ENCODE measurements around the gene SMIM26. TPM values are rescaled to one million over a fixed set of nuclear protein-coding genes. Genes with fewer than 3 reads are reported as not detected.

The SMIM26 gene
- polyA plus RNA-seq, 2 of the 4 experiments (the other 2 are of a cell fraction), result 209 to 291 TPM

DNA sequence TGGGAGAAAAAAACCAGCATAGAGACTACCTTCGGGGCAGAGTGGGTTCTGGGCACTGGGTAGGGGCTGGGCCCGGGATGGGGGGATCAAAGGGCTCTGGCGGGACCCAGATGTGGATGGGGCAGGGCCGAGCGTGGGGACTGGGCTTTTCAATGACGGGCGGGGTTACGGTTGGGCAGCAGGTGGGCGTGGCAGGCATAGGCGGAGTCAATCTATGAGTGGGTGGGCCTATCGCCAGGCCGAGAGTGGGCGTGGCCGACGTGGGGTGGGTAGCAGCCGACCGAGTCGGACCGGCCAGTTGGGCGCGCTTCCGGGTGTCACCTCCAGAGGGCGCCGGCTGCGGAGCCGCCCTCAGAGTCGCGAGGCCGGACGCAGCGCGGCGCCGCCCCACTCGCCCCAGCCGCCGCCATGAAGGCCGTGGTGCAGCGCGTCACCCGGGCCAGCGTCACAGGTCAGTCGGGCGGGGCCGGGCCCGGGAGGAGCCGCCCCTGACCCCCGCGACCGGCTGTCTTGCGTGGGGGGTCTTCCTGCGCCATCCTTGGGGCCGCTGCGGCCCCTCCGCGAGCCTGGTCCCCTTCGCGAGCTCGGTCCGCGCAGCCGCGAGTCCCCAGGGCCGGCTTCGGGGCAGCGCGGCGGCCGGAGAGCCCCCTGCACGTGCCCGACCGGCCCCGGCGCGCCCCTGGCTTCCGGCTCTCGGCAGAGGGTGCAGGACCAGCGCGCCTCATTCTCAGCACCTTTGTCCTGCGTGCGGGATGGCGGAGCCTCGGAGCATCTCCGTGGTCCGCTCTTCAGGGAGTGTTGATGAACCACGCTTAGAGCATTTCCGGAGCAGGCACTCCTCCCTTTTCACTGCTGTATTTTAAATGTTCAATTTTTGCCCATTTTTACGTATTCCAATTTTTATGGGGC is 20.7 kb downstream of the SMIM26 start, which contains the start of gene DTD1 (continued):
- TF ChIP-seq, protein P1, sequence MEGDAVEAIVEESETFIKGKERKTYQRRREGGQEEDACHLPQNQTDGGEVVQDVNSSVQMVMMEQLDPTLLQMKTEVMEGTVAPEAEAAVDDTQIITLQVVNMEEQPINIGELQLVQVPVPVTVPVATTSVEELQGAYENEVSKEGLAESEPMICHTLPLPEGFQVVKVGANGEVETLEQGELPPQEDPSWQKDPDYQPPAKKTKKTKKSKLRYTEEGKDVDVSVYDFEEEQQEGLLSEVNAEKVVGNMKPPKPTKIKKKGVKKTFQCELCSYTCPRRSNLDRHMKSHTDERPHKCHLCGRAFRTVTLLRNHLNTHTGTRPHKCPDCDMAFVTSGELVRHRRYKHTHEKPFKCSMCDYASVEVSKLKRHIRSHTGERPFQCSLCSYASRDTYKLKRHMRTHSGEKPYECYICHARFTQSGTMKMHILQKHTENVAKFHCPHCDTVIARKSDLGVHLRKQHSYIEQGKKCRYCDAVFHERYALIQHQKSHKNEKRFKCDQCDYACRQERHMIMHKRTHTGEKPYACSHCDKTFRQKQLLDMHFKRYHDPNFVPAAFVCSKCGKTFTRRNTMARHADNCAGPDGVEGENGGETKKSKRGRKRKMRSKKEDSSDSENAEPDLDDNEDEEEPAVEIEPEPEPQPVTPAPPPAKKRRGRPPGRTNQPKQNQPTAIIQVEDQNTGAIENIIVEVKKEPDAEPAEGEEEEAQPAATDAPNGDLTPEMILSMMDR (IDR thresholded peaks at IDR 0.05), result peak; percentile 74
- no peak for TF ChIP-seq FOSB (CRISPR knock-in tag; IDR thresholded peaks at IDR 0.05)
- TF ChIP-seq, protein P2, sequence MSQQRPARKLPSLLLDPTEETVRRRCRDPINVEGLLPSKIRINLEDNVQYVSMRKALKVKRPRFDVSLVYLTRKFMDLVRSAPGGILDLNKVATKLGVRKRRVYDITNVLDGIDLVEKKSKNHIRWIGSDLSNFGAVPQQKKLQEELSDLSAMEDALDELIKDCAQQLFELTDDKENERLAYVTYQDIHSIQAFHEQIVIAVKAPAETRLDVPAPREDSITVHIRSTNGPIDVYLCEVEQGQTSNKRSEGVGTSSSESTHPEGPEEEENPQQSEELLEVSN (IDR thresholded peaks at IDR 0.05; ENCODE audit: borderline replicate concordance, low read depth), result 0 out of 2 replicates have a peak, but pooled peaks have one; percentile 63
- peak; percentile 8; the same call in 1 of the 2 replicates for TF ChIP-seq NPAS2 (CRISPR knock-in tag; IDR thresholded peaks at IDR 0.05; ENCODE audit: borderline replicate concordance)
- peak; percentile 96; the same call in 1 of the 2 replicates for TF ChIP-seq PHF8 (IDR thresholded peaks at IDR 0.05; ENCODE audit: borderline replicate concordance, low read depth)

DNA sequence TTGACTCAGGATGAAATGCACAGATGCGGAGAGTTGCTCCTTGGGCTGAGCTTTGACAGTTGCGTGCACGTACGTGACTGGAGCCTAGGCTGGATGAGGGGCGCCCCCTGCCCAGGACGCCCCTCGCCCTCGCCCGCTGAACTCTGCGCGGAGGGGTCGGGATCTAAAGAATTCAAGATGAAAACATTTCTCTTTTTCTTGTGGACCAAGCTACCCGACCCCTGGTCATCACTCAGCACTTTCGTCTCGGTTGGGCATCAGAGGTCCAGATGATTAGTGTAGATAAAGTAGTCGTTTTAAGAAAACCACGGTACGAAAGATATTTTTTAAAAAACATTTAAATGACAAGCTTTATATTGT is 21.3 kb downstream of the SMIM26 start:
- ChIA-PET CTCF (interaction anchor here (1.6 to 1.7 kb wide), 2 partner anchors 17 to 82 kb away, joined by 6 to 7 read pairs; partner anchors contain the start of gene SEC23B), POLR2A (interaction anchor here (1.1 kb wide), 1 partner anchor 81 kb away, joined by 3 read pairs; no protein-coding TSS in a partner anchor)
- peak overlapping the region; percentile 93 for H3K4me2 ChIP-seq
- no peaks in the 10 kb centered on the region for H3K9me3 ChIP-seq
- FAIRE-seq (no peak), ATAC-seq (peak; percentile 3 to 20; a peak in 3 of 6 replicates), DNase-seq (ENCODE audit: low read depth in 1 of 2, low spot score in 1 of 2) (no peak)
- peak overlapping the region; percentile 86 for H3K4me3 ChIP-seq
- TF ChIP-seq POLR2AphosphoS2 (conservative IDR thresholded peaks at IDR 0.05; ENCODE audit: low read length) (no peak), TP53 (CRISPR knock-in tag; IDR thresholded peaks at IDR 0.05) (no peak), ZNF302 (CRISPR knock-in tag; IDR thresholded peaks at IDR 0.05) (no peak), PHF8 (IDR thresholded peaks at IDR 0.05; ENCODE audit: borderline replicate concordance, low read depth) (no peak), TFCP2L1 (CRISPR knock-in tag; IDR thresholded peaks at IDR 0.05) (no peak), MYC (IDR thresholded peaks at IDR 0.05; ENCODE audit: borderline replicate concordance, low read length) (no peak), FOXS1 (CRISPR knock-in tag; IDR thresholded peaks at IDR 0.05) (no peak), CBX2 (IDR thresholded peaks at IDR 0.05; ENCODE audit: borderline replicate concordance, low read depth) (no peak), RNF2 (IDR thresholded peaks at IDR 0.05; ENCODE audit: borderline replicate concordance, low read depth) (no peak)
- TF ChIP-seq, protein P1 (IDR thresholded peaks at IDR 0.05), result no peak
- H3K27ac ChIP-seq, result peak overlapping the region; percentile 90 to 94
- H3K4me1 ChIP-seq, result peaks cover 27% of the 10 kb centered on the region
- WGBS (ENCODE audit: missing lambda C conversion rate), result 32% methylated on average over 18 of the region's 18 CpGs

DNA sequence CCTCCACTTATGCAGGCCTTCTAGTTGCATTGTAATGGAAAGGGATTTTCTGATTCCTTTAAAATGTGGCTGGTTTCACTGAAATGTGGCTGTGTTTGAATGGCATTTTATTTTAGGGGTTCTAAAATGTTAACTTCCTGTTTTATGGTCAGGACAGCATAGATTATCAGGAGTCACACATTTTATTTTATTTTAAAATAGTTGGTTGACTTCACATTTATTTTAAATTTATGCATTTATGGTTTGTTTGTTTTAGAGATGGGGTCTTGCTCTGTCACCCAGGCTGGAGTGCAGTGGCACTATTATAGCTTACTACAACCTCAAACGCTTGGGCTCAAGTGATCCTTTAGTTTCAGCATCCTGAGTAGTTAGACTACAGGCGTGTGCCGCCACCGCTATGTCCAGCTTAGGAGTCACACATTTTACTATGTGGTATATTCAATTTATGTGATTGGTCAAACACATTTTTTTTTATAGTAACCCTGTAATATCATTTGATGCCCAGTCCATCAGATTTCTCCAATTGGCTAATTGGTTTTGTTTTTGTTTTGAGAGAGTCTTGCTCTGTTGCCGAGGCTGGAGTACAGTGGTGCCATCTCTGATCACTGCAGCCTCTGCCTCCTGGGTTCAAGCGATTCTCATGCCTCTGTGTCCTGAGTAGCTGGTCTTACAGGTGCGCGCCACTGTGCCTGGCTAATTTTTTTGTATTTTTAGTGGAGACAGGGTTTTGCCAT is 22.9 kb downstream of the SMIM26 start:
- POLR2A ChIA-PET, result no interaction called here
- H3K27ac ChIP-seq, result no peak overlapping the region
- ATAC-seq, result no peak
- no peaks in the 10 kb centered on the region for H3K9me3 ChIP-seq
- no peak overlapping the region for H3K4me3 ChIP-seq
- FAIRE-seq, result no peak
- peaks cover 22% of the 10 kb centered on the region for H3K4me1 ChIP-seq
- CTCF ChIA-PET, result interaction anchor here (0.7 to 1.5 kb wide), 5 partner anchors 10 to 1628 kb away, joined by 3 read pairs; no protein-coding TSS in a partner anchor
- no peak overlapping the region for H3K4me2 ChIP-seq
- DNase-seq (ENCODE audit: low read depth in 1 of 2, low spot score in 1 of 2), result no peak
- WGBS (ENCODE audit: missing lambda C conversion rate), result 83% methylated on average over 8 of the region's 8 CpGs
- TF ChIP-seq MAZ (IDR thresholded peaks at IDR 0.05; ENCODE audit: borderline replicate concordance, low read depth, low read length) (no peak), FOSL2 (IDR thresholded peaks at IDR 0.05) (no peak), FOSL2 (CRISPR knock-in tag; IDR thresholded peaks at IDR 0.05) (no peak), POLR2A (IDR thresholded peaks at IDR 0.05; ENCODE audit: low read length) (no peak), HOXB5 (CRISPR knock-in tag; IDR thresholded peaks at IDR 0.05) (no peak), RCOR1 (IDR thresholded peaks at IDR 0.05; ENCODE audit: low read depth, low read length) (no peak)
- TF ChIP-seq, protein P3, sequence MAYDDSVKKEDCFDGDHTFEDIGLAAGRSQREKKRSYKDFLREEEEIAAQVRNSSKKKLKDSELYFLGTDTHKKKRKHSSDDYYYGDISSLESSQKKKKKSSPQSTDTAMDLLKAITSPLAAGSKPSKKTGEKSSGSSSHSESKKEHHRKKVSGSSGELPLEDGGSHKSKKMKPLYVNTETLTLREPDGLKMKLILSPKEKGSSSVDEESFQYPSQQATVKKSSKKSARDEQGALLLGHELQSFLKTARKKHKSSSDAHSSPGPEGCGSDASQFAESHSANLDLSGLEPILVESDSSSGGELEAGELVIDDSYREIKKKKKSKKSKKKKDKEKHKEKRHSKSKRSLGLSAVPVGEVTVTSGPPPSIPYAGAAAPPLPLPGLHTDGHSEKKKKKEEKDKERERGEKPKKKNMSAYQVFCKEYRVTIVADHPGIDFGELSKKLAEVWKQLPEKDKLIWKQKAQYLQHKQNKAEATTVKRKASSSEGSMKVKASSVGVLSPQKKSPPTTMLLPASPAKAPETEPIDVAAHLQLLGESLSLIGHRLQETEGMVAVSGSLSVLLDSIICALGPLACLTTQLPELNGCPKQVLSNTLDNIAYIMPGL (CRISPR knock-in tag; IDR thresholded peaks at IDR 0.05; ENCODE audit: borderline replicate concordance), result no peak
- TF ChIP-seq, protein P1 (IDR thresholded peaks at IDR 0.05), result no peak

Data from A549 (cell line).